ENCODE results near the gene ZNF45.

DNA sequence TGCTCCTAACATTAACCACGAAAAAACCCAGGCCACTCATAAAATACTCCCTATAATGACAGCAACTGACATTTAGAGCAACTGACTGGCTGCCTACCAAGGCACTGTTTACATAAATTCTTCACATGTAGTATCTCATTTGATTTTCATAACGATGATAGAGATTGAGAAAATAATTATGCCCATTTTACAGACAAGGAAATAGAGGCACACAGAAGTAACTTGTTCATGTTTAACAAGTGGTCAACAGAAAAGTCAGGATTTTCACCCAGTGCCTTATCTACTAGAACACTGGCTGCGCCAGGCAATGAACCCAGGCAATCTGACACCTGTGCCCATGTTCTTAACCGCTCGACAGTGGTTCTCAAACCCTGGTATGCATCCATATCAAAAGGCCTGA is 6.3 kb downstream of the ZNF45 start:
- TF ChIP-seq POLR2AphosphoS5 (IDR thresholded peaks at IDR 0.05; ENCODE audit: insufficient read depth, low read depth, low read length) (no peak), POLR2A (IDR thresholded peaks at IDR 0.05; ENCODE audit: low read depth, low read length) (no peak), EZH2 (IDR thresholded peaks at IDR 0.05; ENCODE audit: borderline replicate concordance, low read depth, low read length, severe bottlenecking) (no peak)
- TF ChIP-seq, protein P1, sequence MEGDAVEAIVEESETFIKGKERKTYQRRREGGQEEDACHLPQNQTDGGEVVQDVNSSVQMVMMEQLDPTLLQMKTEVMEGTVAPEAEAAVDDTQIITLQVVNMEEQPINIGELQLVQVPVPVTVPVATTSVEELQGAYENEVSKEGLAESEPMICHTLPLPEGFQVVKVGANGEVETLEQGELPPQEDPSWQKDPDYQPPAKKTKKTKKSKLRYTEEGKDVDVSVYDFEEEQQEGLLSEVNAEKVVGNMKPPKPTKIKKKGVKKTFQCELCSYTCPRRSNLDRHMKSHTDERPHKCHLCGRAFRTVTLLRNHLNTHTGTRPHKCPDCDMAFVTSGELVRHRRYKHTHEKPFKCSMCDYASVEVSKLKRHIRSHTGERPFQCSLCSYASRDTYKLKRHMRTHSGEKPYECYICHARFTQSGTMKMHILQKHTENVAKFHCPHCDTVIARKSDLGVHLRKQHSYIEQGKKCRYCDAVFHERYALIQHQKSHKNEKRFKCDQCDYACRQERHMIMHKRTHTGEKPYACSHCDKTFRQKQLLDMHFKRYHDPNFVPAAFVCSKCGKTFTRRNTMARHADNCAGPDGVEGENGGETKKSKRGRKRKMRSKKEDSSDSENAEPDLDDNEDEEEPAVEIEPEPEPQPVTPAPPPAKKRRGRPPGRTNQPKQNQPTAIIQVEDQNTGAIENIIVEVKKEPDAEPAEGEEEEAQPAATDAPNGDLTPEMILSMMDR (IDR thresholded peaks at IDR 0.05; ENCODE audit: extremely low read depth in 1 of 2, insufficient read depth in 1 of 2, low read depth in 1 of 2, low read length in 2 of 2) = no peak
